Activated CD4-positive, CD25-positive, alpha-beta regulatory T cell treated with anti-CD3 and anti-CD28 coated beads, Interleukin-2, amount 50 U/mL, for 72 hours (primary cell): ENCODE results near the gene ZNF506.
"Not testable (repeated sequence)": the region's sequence is repeated elsewhere in the genome, so short reads cannot be mapped to it uniquely, and the experiment has no call there.

Source experiments
- DNase-seq: peaks from one replicate; pipeline ENCODE4 v3.0.0; 2021

ZNF506 gene

DNA sequence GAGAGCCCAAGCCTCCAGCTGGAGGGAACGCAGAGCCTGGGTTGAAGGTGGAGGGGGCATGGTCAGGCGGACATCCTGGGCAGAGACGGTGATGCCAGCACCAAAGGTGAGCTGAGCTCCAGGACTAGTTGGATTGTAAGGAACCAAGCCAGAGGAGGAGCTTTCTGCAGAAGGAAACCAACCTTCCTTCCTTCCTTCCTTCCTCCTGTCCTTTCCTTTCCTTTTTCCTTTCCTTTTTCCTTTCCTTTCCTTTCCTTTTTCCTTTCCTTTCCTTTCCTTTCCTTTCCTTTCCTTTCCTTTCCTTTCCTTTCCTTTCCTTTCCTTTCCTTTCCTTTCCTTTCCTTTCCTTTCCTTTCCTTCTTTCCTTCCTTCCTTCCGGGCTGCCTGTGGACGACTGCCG is 77.6 kb downstream of the ZNF506 start:
- DNase-seq = not testable (repeated sequence)

DNA sequence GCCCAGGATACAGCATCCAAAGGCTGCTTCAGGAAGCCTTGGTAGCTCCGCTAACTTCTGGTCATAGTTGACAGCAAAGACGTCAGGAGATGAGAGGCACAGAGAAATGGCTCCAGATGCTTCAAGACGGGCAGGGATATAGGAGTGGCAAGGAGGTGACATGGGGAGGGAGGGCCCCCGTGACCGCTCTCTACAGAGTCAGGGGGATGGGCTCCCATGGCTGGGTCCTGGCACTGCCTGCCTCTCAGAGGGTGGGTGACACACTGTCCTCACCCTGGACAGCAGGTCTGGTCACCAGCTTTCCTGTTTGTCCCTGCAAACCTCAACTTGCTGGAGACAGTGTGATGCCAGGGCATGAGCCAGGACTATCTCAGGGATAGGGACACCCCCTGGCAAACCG is 78.4 kb downstream of the ZNF506 start:
- no peak for DNase-seq

GRCh38 chr19:19742773-19743172 is 78.8 kb downstream of the ZNF506 start:
- no peak for DNase-seq
